Measurements from ENCODE around the gene SHBG. TPM values are rescaled to one million over a fixed set of nuclear protein-coding genes. Genes with fewer than 3 reads are reported as not detected.

SHBG gene
- total and polyA plus RNA-seq, 10 of the 15 experiments (the other 5 are each of a cell fraction or from before 2014, with no cell fraction given) = not detected

GRCh38 chr17:7646457-7646856 lies 16.5 kb downstream of the SHBG start:
- SMC1A ChIA-PET (ENCODE audit: uncharacterized antibody, unreplicated experiment) = interaction anchor here (1.1 kb wide), 1 partner anchor 34 kb away, joined by 3 read pairs; no protein-coding TSS in a partner anchor
- ATAC-seq (no peak), FAIRE-seq (no peak), DNase-seq (ENCODE audit: low read depth, low spot score) (no peak)
- in situ Hi-C loops (cut with MboI) (no loop called here), intact Hi-C loops (cut with micrococcal nuclease; ENCODE audit: unreplicated experiment) (no loop called here)
- Histone ChIP-seq H4K20me1 (ENCODE audit: control insufficient read depth, insufficient read depth) (no peaks in the 10 kb centered on the region), H3K9ac (ENCODE audit: control insufficient read depth, insufficient read depth, low read length) (no peak overlapping the region), H3K4me3 (no peak overlapping the region), H3K27ac (ENCODE audit: control insufficient read depth, insufficient read depth) (no peak overlapping the region), H3K4me1 (ENCODE audit: control insufficient read depth, insufficient read depth, low read length) (peaks cover 3% of the 10 kb centered on the region; the same call in 1 of the 2 replicates), H3K27me3 (replicated peaks in 1 of 2; ENCODE audit: control insufficient read depth in 2 of 2, insufficient read depth in 2 of 2, low read length in 1 of 2) (peaks cover 5 to 8% of the 10 kb centered on the region in 2 experiments), H3K79me2 (ENCODE audit: control insufficient read depth, insufficient read depth, low read length) (no peaks in the 10 kb centered on the region), H3K36me3 (ENCODE audit: control insufficient read depth in 2 of 2, insufficient read depth in 2 of 2, low read length in 1 of 2) (no peaks in the 10 kb centered on the region), H3K4me2 (ENCODE audit: control insufficient read depth, insufficient read depth) (no peak overlapping the region), H3K9me3 (replicated peaks; ENCODE audit: control insufficient read depth, insufficient read depth, low read length) (no peaks in the 10 kb centered on the region), H2AFZ (ENCODE audit: control insufficient read depth, low read depth, low read length) (no peak overlapping the region)
- CTCF ChIA-PET = no interaction called here
- no peak for TF ChIP-seq NBN (IDR thresholded peaks at IDR 0.05)
- TF ChIP-seq KDM1A (IDR thresholded peaks at IDR 0.05; ENCODE audit: borderline replicate concordance) = no peak
- WGBS (ENCODE audit: insufficient coverage, insufficient replicate concordance, low lambda C conversion rate, missing lambda C conversion rate) = 35% methylated on average over 9 of the region's 9 CpGs
- BruUV-seq (replicated peaks) = no TSS peak
- POLR2A ChIA-PET = no interaction called here
- RAD21 ChIA-PET (ENCODE audit: unreplicated experiment) = no interaction called here

GRCh38 chr17:7647018-7647417 lies 17.1 kb downstream of the SHBG start:
- intact Hi-C loops (cut with micrococcal nuclease; ENCODE audit: unreplicated experiment) = no loop called here
- POLR2A ChIA-PET = interaction anchor here (0.7 kb wide), 1 partner anchor 122 kb away, joined by 3 read pairs; no protein-coding TSS in a partner anchor
- Histone ChIP-seq H3K4me2 (ENCODE audit: control insufficient read depth, insufficient read depth) (no peak overlapping the region), H3K27ac (ENCODE audit: control insufficient read depth, insufficient read depth) (no peak overlapping the region), H3K4me1 (ENCODE audit: control insufficient read depth, insufficient read depth, low read length) (peaks cover 3% of the 10 kb centered on the region; the same call in 1 of the 2 replicates), H3K9me3 (replicated peaks; ENCODE audit: control insufficient read depth, insufficient read depth, low read length) (no peaks in the 10 kb centered on the region), H2AFZ (ENCODE audit: control insufficient read depth, low read depth, low read length) (no peak overlapping the region), H3K4me3 (no peak overlapping the region), H3K36me3 (ENCODE audit: control insufficient read depth in 2 of 2, insufficient read depth in 2 of 2, low read length in 1 of 2) (no peaks in the 10 kb centered on the region), H4K20me1 (ENCODE audit: control insufficient read depth, insufficient read depth) (no peaks in the 10 kb centered on the region), H3K9ac (ENCODE audit: control insufficient read depth, insufficient read depth, low read length) (no peak overlapping the region), H3K79me2 (ENCODE audit: control insufficient read depth, insufficient read depth, low read length) (no peaks in the 10 kb centered on the region), H3K27me3 (replicated peaks in 1 of 2; ENCODE audit: control insufficient read depth in 2 of 2, insufficient read depth in 2 of 2, low read length in 1 of 2) (peaks cover 5 to 8% of the 10 kb centered on the region in 2 experiments)
- TF ChIP-seq FOXM1 (IDR thresholded peaks at IDR 0.05; ENCODE audit: low read depth, low read length) = no peak
- no peak for TF ChIP-seq ATF2 (IDR thresholded peaks at IDR 0.05; ENCODE audit: low read length)
- DNase-seq (ENCODE audit: low read depth, low spot score) (no peak), ATAC-seq (no peak), FAIRE-seq (no peak)
- WGBS (ENCODE audit: insufficient coverage, insufficient replicate concordance, low lambda C conversion rate, missing lambda C conversion rate) = 4% methylated on average over 4 of the region's 4 CpGs
- RAD21 ChIA-PET (ENCODE audit: unreplicated experiment) = no interaction called here
- BruUV-seq (replicated peaks) = no TSS peak
- CTCF ChIA-PET = interaction anchor here (1.6 kb wide), 1 partner anchor 15 kb away, joined by 5 read pairs; no protein-coding TSS in a partner anchor
- SMC1A ChIA-PET (ENCODE audit: uncharacterized antibody, unreplicated experiment) = interaction anchor here (1.1 kb wide), 1 partner anchor 35 kb away, joined by 3 read pairs; no protein-coding TSS in a partner anchor
- in situ Hi-C loops (cut with MboI) = no loop called here
